SH-SY5Y (cell line): ENCODE measurements around the gene TYW3.

Experiments
- GATA2 ChIP-seq: IDR thresholded peaks from 2 replicates; pipeline ENCODE4 v1.6.1; 2011; ENCODE audit warnings: mild to moderate bottlenecking, low read depth, low read length
- GATA3 ChIP-seq: IDR thresholded peaks from 2 replicates; pipeline ENCODE4 v1.6.1; 2011; ENCODE audit warnings: low read depth, mild to moderate bottlenecking, low read length, moderate library complexity

DNA sequence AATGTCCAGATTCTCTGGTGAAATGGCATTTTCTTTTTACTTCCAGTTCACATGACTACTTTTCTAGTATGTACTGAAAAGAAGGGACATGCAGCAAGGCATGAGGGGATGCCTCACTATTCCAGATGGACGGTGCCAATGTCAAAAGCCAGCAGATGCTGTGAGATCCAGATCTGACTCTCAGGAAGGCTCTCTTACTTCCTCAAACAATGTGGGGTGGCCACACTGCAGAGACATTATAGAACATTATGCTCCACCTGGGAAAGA is 17.8 kb upstream of the TYW3 start:
- TF ChIP-seq GATA2, result no peak
- TF ChIP-seq GATA3, result no peak
